Thoracic aorta endothelial cell (primary cell): Measurements from ENCODE around the gene SAMD14. TPM values are rescaled to one million over a fixed set of nuclear protein-coding genes. Genes with fewer than 3 reads are reported as not detected.

Source experiments
- total RNA-seq: library from RNA; depleted of rRNA; stranded (reverse); fragments of >200 nt; gene quantifications from 2 replicates; pipeline ENCODE4 v1.2.3, GENCODE V29; 2012

The SAMD14 gene
- 3.1 and 3.7 TPM in 2 replicates for total RNA-seq

GRCh38 chr17:50129728-50130558, at the start of gene SAMD14:
Gene SAMD14, minus strand, starts transcription at chr17:50130160. Its CDS starts 5,201 bp downstream, at chr17:50124959.

GRCh38 chr17:50165867-50166517, 36.0 kb upstream of the SAMD14 start, which contains the start of gene SGCA:
Gene SGCA, plus strand, starts transcription at chr17:50166005. Its CDS starts 36 bp downstream, at chr17:50166041.

GRCh38 chr17:50150354-50151040, 20.5 kb upstream of the SAMD14 start, which contains the start of gene PPP1R9B:
Gene PPP1R9B, minus strand, starts transcription at chr17:50150677. Its CDS starts 164 bp downstream, at chr17:50150513.

DNA sequence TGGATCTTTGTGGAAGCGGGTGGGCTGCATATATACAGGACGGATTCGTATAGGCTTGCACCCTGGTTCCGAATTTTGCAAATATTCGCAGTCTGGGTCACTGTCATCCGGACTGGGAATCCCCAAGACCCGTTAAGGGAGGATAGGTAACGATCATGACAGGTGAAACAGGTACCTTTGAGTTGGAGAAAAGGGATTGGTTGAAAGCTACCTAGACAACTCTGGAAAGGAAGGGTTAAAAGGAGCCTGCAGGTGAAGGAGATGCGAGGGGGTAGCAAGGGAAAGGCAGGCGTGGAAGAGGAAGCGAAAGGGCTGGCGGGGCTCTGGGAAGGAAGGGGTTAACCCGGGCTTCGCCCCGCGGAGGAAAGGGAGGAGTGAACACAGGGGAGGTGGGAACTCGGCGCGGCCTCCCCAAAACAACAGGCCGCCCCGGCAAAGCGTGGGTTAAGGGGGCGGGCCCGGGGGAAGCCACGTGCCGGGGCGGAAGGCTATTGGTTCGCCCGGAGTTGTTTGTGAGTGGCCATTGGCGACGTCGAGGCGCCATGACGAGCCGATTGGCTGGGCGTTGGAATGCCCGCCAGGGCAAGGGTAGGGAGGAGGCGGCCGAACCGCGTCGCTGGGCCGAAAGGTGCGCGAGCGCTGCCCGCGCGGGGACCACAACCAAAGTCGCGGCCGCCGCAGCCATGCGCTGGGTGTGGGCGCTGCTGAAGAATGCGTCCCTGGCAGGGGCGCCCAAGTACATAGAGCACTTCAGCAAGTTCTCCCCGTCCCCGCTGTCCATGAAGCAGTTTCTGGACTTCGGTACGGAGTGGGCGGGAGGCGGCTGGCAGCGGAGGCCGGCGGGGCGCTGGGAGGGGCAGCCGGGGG, 35.0 kb downstream of the SAMD14 start, which contains the start of gene PDK2:
TSS of gene PDK2 (plus strand) at position 599 of the 867 bp plus-strand sequence. CDS start at position 684, 85 bp downstream.

Other genes with a start within 250 kb of the SAMD14 start
- gene DLX4, start 161.0 kb downstream of the SAMD14 start, total RNA-seq, result not detected in 2 replicates
- gene DLX3, start 134.9 kb downstream of the SAMD14 start, total RNA-seq, result not detected in 2 replicates
- gene ITGA3, start 74.0 kb downstream of the SAMD14 start, total RNA-seq, result 58.6 and 77.8 TPM in 2 replicates
- gene PDK2, start 34.8 kb downstream of the SAMD14 start, total RNA-seq, result 12.3 and 13.4 TPM in 2 replicates
- gene PPP1R9B, start 20.5 kb upstream of the SAMD14 start, total RNA-seq, result 35.8 and 45.4 TPM in 2 replicates
- gene SGCA, start 35.8 kb upstream of the SAMD14 start, total RNA-seq, result not detected in 2 replicates
- gene COL1A1, start 71.5 kb upstream of the SAMD14 start, total RNA-seq, result 0.66 and 1.3 TPM in 2 replicates
- gene TMEM92, start 144.3 kb upstream of the SAMD14 start, total RNA-seq, result 0.07 TPM in 1 of 2 replicates, not detected in the other
- gene XYLT2, start 216.0 kb upstream of the SAMD14 start, total RNA-seq, result 21.5 and 27.0 TPM in 2 replicates
- gene MRPL27, start 243.0 kb upstream of the SAMD14 start, total RNA-seq, result 59.6 and 60.8 TPM in 2 replicates
- gene EME1, start 243.1 kb upstream of the SAMD14 start, total RNA-seq, result 4.7 and 8.5 TPM in 2 replicates